ENCODE results near the gene TBCA.

Gene TBCA

GRCh38 chr5:77696120-77696519 is 80.0 kb downstream of the TBCA start:
- no peaks in the 10 kb centered on the region for H3K4me1 ChIP-seq (ENCODE audit: control insufficient read depth, low read length)
- no peak overlapping the region for H3K27ac ChIP-seq (ENCODE audit: low read depth, low read length)
- no peaks in the 10 kb centered on the region for H4K20me1 ChIP-seq (ENCODE audit: control insufficient read depth, insufficient read depth, low read depth, low read length)
- H3K36me3 ChIP-seq (ENCODE audit: control insufficient read depth, low read length) = peaks cover 69% of the 10 kb centered on the region
- H3K4me3 ChIP-seq (ENCODE audit: low read length) = no peak overlapping the region
- no peaks in the 10 kb centered on the region for H3K9me2 ChIP-seq (replicated peaks; ENCODE audit: control insufficient read depth, low read length)
- TF ChIP-seq CTCF (IDR thresholded peaks at IDR 0.05; ENCODE audit: low read depth, low read length, poor library complexity, severe bottlenecking) (no peak), EZH2phosphoT487 (IDR thresholded peaks at IDR 0.05; ENCODE audit: borderline replicate concordance, low read length) (no peak)
- no peak overlapping the region for H3K4me2 ChIP-seq (ENCODE audit: low read length)
- H3K27me3 ChIP-seq (ENCODE audit: control insufficient read depth, low read length) = no peaks in the 10 kb centered on the region
- peaks cover 4% of the 10 kb centered on the region; the same call in 1 of the 2 replicates for H3F3A ChIP-seq (ENCODE audit: control insufficient read depth, insufficient read depth)
- no peaks in the 10 kb centered on the region for H3K9me3 ChIP-seq (ENCODE audit: control insufficient read depth, insufficient read depth, low read length)
- peaks cover 52% of the 10 kb centered on the region for H3K79me2 ChIP-seq (ENCODE audit: control insufficient read depth, low read length)

- Histone ChIP-seq H3K27ac (ENCODE audit: low read depth, low read length) (no peak overlapping the region), H3K4me3 (ENCODE audit: low read length) (no peak overlapping the region), H3K79me2 (ENCODE audit: control insufficient read depth, low read length) (peaks cover 34% of the 10 kb centered on the region), H3K27me3 (ENCODE audit: control insufficient read depth, low read length) (no peaks in the 10 kb centered on the region), H3F3A (ENCODE audit: control insufficient read depth, insufficient read depth) (peaks cover 4% of the 10 kb centered on the region; the same call in 1 of the 2 replicates), H3K4me1 (ENCODE audit: control insufficient read depth, low read length) (no peaks in the 10 kb centered on the region), H3K36me3 (ENCODE audit: control insufficient read depth, low read length) (peaks cover 62% of the 10 kb centered on the region), H3K4me2 (ENCODE audit: low read length) (no peak overlapping the region), H3K9me3 (ENCODE audit: control insufficient read depth, insufficient read depth, low read length) (no peaks in the 10 kb centered on the region), H4K20me1 (ENCODE audit: control insufficient read depth, insufficient read depth, low read depth, low read length) (no peaks in the 10 kb centered on the region), H3K9me2 (replicated peaks; ENCODE audit: control insufficient read depth, low read length) (no peaks in the 10 kb centered on the region)
- TF ChIP-seq CTCF (IDR thresholded peaks at IDR 0.05; ENCODE audit: low read depth, low read length, poor library complexity, severe bottlenecking) = no peak
- no peak for TF ChIP-seq EZH2phosphoT487 (IDR thresholded peaks at IDR 0.05; ENCODE audit: borderline replicate concordance, low read length)
Observed at GRCh38 chr5:77693913-77694312, 82.2 kb downstream of the TBCA start.

- H3K4me3 ChIP-seq (ENCODE audit: low read length) = no peak overlapping the region
- H3K9me3 ChIP-seq (ENCODE audit: control insufficient read depth, insufficient read depth, low read length) = no peaks in the 10 kb centered on the region
- no peaks in the 10 kb centered on the region for H3K79me2 ChIP-seq (ENCODE audit: control insufficient read depth, low read length)
- H3K4me2 ChIP-seq (ENCODE audit: low read length) = no peak overlapping the region
- no peaks in the 10 kb centered on the region for H3K27me3 ChIP-seq (ENCODE audit: control insufficient read depth, low read length)
- no peaks in the 10 kb centered on the region for H3K9me2 ChIP-seq (replicated peaks; ENCODE audit: control insufficient read depth, low read length)
- H4K20me1 ChIP-seq (ENCODE audit: control insufficient read depth, insufficient read depth, low read depth, low read length) = no peaks in the 10 kb centered on the region
- no peaks in the 10 kb centered on the region for H3K4me1 ChIP-seq (ENCODE audit: control insufficient read depth, low read length)
- no peak for TF ChIP-seq CTCF (IDR thresholded peaks at IDR 0.05; ENCODE audit: low read depth, low read length, poor library complexity, severe bottlenecking)
- TF ChIP-seq EZH2phosphoT487 (IDR thresholded peaks at IDR 0.05; ENCODE audit: borderline replicate concordance, low read length) = no peak
- H3F3A ChIP-seq (ENCODE audit: control insufficient read depth, insufficient read depth) = peaks cover 7% of the 10 kb centered on the region; the same call in 1 of the 2 replicates
- no peak overlapping the region for H3K27ac ChIP-seq (ENCODE audit: low read depth, low read length)
- peaks cover 1% of the 10 kb centered on the region for H3K36me3 ChIP-seq (ENCODE audit: control insufficient read depth, low read length)
Observed at GRCh38 chr5:77683171-77683732, 92.9 kb downstream of the TBCA start.
